HEK293 (cell line): Measurements from ENCODE around the gene GXYLT1.

Source experiments
- CTCF ChIA-PET: fragments of 350-600 bp; formaldehyde crosslinking; extraction: SDS; loops from one replicate; lab custom pipeline; 2021; ENCODE audit warnings: antibody characterized with exemption; lab: Yijun Ruan, JAX
- POLR2A ChIA-PET: fragments of 300-600 bp; formaldehyde crosslinking; extraction: SDS; loops from one replicate; lab custom pipeline; 2020; ENCODE audit warnings: antibody characterized with exemption, inconsistent platforms; lab: Yijun Ruan, JAX
- H3K27ac ChIP-seq: fragments of 200-500 bp; sonication (Bioruptor generic); 2 replicates; pipeline ENCODE4 v1.5.1; 2014; ENCODE audit warnings: low read depth, low read length, control low read depth, inconsistent platforms; ENCODE audit errors: extremely low read depth
- H3K36me3 ChIP-seq, 2 experiments: fragments of 200-500 bp in 1 of 2; sonication (Bioruptor generic) in 1 of 2; 1 replicate in 1 of 2; 2 replicates in 1 of 2; pipeline ENCODE4 v1.5.1; 2014 to 2017; ENCODE audit warnings: inconsistent platforms in 2 of 2, low read length in 2 of 2; ENCODE audit not compliant: control insufficient read depth in 2 of 2, insufficient read depth in 1 of 2
- H3K4me1 ChIP-seq: fragments of 200-500 bp; sonication (Bioruptor generic); 2 replicates; pipeline ENCODE4 v1.5.1; 2014; ENCODE audit warnings: mild to moderate bottlenecking, low read length, inconsistent platforms; ENCODE audit not compliant: control insufficient read depth, insufficient read depth
- H3K4me3 ChIP-seq: 2 replicates; pipeline ENCODE4 v1.5.1; 2011; ENCODE audit warnings: low read depth, mild to moderate bottlenecking, control low read depth, low read length, moderate library complexity
- H3K9me3 ChIP-seq: fragments of 200-500 bp; sonication (Bioruptor generic); 2 replicates; pipeline ENCODE4 v1.5.1; 2014; ENCODE audit warnings: low read depth, low read length, inconsistent platforms; ENCODE audit not compliant: control insufficient read depth, insufficient read depth
- EGR2 ChIP-seq: fragments of 450-650 bp; formaldehyde crosslinking; IDR thresholded peaks from 2 replicates; pipeline ENCODE4 v1.5.1; 2016; ENCODE audit warnings: low read depth, missing biosample characterization, missing genetic modification characterization
- FEZF1 ChIP-seq: fragments of 450-650 bp; formaldehyde crosslinking; IDR thresholded peaks from 2 replicates; pipeline ENCODE4 v1.5.1; 2016; ENCODE audit warnings: missing biosample characterization, missing genetic modification characterization
- HOXC10 ChIP-seq: sonication (generic); formaldehyde crosslinking; IDR thresholded peaks from 2 replicates; pipeline ENCODE4 v1.8.1; 2023; ENCODE audit warnings: mild to moderate bottlenecking, missing genetic modification reagents
- MYNN ChIP-seq: fragments of 450-650 bp; formaldehyde crosslinking; IDR thresholded peaks from 2 replicates; pipeline ENCODE4 v1.5.1; 2016; ENCODE audit warnings: missing biosample characterization, missing genetic modification characterization, borderline replicate concordance
- REPIN1 ChIP-seq: fragments of 450-650 bp; formaldehyde crosslinking; IDR thresholded peaks from 2 replicates; pipeline ENCODE4 v1.5.1; 2017; ENCODE audit warnings: missing biosample characterization, missing genetic modification characterization, low read depth
- ZBTB17 ChIP-seq: fragments of 450-650 bp; formaldehyde crosslinking; IDR thresholded peaks from 2 replicates; pipeline ENCODE4 v1.5.1; 2016; ENCODE audit warnings: missing biosample characterization, missing genetic modification characterization
- ZFHX2 ChIP-seq: fragments of 450-650 bp; formaldehyde crosslinking; conservative IDR thresholded peaks from 2 replicates; pipeline ENCODE4 v1.5.1; 2016; ENCODE audit warnings: missing biosample characterization, missing genetic modification characterization
- ZFP3 ChIP-seq: fragments of 450-650 bp; formaldehyde crosslinking; IDR thresholded peaks from 2 replicates; pipeline ENCODE4 v1.5.1; 2016; ENCODE audit warnings: low read depth, missing biosample characterization, missing genetic modification characterization
- ZNF175 ChIP-seq: fragments of 450-650 bp; formaldehyde crosslinking; IDR thresholded peaks from 2 replicates; pipeline ENCODE4 v1.5.1; 2016; ENCODE audit warnings: missing biosample characterization, missing genetic modification characterization
- ZNF274 ChIP-seq, 2 experiments: fragments of 200-500 bp in 1 of 2; fragments of 450-650 bp in 1 of 2; sonication (Bioruptor generic) in 1 of 2; formaldehyde crosslinking in 1 of 2; IDR thresholded peaks; 2 replicates each; pipeline versions ENCODE4 v1.5.1 to v1.6.1; 2014 to 2016; ENCODE audit warnings: borderline replicate concordance in 1 of 2, inconsistent platforms in 1 of 2, low read length in 1 of 2, missing biosample characterization in 1 of 2, missing genetic modification characterization in 1 of 2
- ZNF341 ChIP-seq: fragments of 450-650 bp; formaldehyde crosslinking; IDR thresholded peaks from 2 replicates; pipeline ENCODE4; 2016; ENCODE audit warnings: low read depth, missing biosample characterization, missing genetic modification characterization
- ZNF350 ChIP-seq: fragments of 450-650 bp; formaldehyde crosslinking; IDR thresholded peaks from 2 replicates; pipeline ENCODE4 v1.5.0; 2017; ENCODE audit warnings: missing biosample characterization, mild to moderate bottlenecking, missing genetic modification characterization
- ZNF366 ChIP-seq: fragments of 450-650 bp; formaldehyde crosslinking; conservative IDR thresholded peaks from 2 replicates; pipeline ENCODE4 v1.5.1; 2016; ENCODE audit warnings: missing biosample characterization, missing genetic modification characterization
- ZNF514 ChIP-seq: fragments of 450-650 bp; formaldehyde crosslinking; IDR thresholded peaks from 2 replicates; pipeline ENCODE4 v1.5.1; 2016; ENCODE audit warnings: missing biosample characterization, missing genetic modification characterization
- ZNF600 ChIP-seq: fragments of 450-650 bp; formaldehyde crosslinking; IDR thresholded peaks from 2 replicates; pipeline ENCODE4 v1.5.1; 2016; ENCODE audit warnings: missing biosample characterization, missing genetic modification characterization
- TF ChIP-seq, protein P1 (sequence below): fragments of 450-650 bp; formaldehyde crosslinking; IDR thresholded peaks from 2 replicates; pipeline ENCODE4 v1.5.1; 2017; ENCODE audit warnings: missing biosample characterization, missing genetic modification characterization
- TF ChIP-seq, protein P2 (sequence below): fragments of 450-650 bp; formaldehyde crosslinking; IDR thresholded peaks from 2 replicates; pipeline ENCODE4 v1.5.1; 2016; ENCODE audit warnings: missing biosample characterization, missing genetic modification characterization
- TF ChIP-seq, protein P3 (sequence below): fragments of 450-650 bp; formaldehyde crosslinking; IDR thresholded peaks from 2 replicates; pipeline ENCODE4 v1.5.1; 2016; ENCODE audit warnings: missing biosample characterization, missing genetic modification characterization
- TF ChIP-seq, protein P4 (sequence below): fragments of 450-650 bp; formaldehyde crosslinking; IDR thresholded peaks from 2 replicates; pipeline ENCODE4 v1.5.1; 2016; ENCODE audit warnings: missing biosample characterization, missing genetic modification characterization
- TF ChIP-seq, protein P5 (sequence below): fragments of 450-650 bp; formaldehyde crosslinking; IDR thresholded peaks from 2 replicates; pipeline ENCODE4 v1.5.1; 2017; ENCODE audit warnings: missing biosample characterization, missing genetic modification characterization

GXYLT1 gene

DNA sequence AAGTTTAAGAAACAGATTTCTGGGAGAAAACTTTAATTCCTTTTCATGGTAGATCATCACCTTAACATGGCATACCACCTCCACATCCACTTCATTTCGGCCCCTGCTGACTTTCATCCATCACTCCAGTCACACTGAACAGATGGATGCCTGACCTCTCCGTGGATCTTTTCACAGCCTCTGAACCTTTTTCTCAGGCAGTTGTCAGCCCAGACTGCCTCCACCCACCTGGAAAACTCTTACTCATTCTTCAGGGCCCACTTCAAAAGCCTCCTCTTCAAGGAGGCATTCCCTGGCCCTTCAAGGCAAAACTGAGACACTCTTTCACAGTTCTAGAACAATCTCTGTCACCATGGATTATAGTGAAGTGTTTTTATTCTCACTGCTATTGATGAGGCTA lies 52.9 kb downstream of the GXYLT1 start:
- POLR2A ChIA-PET, result no interaction called here

DNA sequence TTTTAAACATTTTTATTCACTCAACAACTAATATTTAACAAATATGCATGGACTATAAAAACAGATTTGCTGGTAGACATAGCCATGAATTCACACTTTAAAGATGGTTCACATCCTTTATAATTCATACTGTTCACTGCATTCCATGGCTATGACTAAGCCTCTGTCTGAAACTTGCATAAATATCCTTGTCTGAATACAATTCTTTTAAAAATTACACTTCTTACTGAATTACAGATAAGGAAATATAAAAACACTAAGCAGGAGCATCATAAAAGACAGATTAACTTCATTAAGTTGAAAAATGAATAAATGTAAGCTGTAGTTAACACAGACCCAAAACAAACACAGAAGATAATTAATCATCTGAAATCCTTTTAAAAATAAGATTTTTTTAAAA lies 53.8 kb downstream of the GXYLT1 start:
- ChIA-PET POLR2A (no interaction called here), CTCF (interaction anchor here (0.5 to 0.6 kb wide), 2 partner anchors 8 to 131 kb away, joined by 3 read pairs; no protein-coding TSS in a partner anchor)
- H3K4me1 ChIP-seq, result peaks cover 5% of the 10 kb centered on the region
- H3K9me3 ChIP-seq, result no peaks in the 10 kb centered on the region
- H3K27ac ChIP-seq, result no peak overlapping the region
- TF ChIP-seq ZNF274 (IDR thresholded peaks at IDR 0.05; ENCODE audit: low read length) (no peak), ZNF274 (tag by site-specific recombination; IDR thresholded peaks at IDR 0.05; ENCODE audit: borderline replicate concordance) (no peak), ZNF341 (tag by site-specific recombination) (no peak)
- TF ChIP-seq, protein P1, sequence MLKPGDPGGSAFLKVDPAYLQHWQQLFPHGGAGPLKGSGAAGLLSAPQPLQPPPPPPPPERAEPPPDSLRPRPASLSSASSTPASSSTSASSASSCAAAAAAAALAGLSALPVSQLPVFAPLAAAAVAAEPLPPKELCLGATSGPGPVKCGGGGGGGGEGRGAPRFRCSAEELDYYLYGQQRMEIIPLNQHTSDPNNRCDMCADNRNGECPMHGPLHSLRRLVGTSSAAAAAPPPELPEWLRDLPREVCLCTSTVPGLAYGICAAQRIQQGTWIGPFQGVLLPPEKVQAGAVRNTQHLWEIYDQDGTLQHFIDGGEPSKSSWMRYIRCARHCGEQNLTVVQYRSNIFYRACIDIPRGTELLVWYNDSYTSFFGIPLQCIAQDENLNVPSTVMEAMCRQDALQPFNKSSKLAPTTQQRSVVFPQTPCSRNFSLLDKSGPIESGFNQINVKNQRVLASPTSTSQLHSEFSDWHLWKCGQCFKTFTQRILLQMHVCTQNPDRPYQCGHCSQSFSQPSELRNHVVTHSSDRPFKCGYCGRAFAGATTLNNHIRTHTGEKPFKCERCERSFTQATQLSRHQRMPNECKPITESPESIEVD (tag by site-specific recombination), result peak; percentile 82
- TF ChIP-seq, protein P2, sequence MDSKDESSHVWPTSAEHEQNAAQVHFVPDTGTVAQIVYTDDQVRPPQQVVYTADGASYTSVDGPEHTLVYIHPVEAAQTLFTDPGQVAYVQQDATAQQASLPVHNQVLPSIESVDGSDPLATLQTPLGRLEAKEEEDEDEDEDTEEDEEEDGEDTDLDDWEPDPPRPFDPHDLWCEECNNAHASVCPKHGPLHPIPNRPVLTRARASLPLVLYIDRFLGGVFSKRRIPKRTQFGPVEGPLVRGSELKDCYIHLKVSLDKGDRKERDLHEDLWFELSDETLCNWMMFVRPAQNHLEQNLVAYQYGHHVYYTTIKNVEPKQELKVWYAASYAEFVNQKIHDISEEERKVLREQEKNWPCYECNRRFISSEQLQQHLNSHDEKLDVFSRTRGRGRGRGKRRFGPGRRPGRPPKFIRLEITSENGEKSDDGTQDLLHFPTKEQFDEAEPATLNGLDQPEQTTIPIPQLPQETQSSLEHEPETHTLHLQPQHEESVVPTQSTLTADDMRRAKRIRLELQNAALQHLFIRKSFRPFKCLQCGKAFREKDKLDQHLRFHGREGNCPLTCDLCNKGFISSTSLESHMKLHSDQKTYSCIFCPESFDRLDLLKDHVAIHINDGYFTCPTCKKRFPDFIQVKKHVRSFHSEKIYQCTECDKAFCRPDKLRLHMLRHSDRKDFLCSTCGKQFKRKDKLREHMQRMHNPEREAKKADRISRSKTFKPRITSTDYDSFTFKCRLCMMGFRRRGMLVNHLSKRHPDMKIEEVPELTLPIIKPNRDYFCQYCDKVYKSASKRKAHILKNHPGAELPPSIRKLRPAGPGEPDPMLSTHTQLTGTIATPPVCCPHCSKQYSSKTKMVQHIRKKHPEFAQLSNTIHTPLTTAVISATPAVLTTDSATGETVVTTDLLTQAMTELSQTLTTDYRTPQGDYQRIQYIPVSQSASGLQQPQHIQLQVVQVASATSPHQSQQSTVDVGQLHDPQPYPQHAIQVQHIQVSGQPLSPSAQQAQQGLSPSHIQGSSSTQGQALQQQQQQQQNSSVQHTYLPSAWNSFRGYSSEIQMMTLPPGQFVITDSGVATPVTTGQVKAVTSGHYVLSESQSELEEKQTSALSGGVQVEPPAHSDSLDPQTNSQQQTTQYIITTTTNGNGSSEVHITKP (tag by site-specific recombination), result no peak
- TF ChIP-seq, all 188 proteins: peak for 1
- Histone ChIP-seq H3K36me3 (peaks cover 0 to 4% of the 10 kb centered on the region in 2 experiments; a peak in 2 of 3 replicates), H3K4me3 (no peak overlapping the region)

More for the DNA sequence above, 52.9 kb downstream of the GXYLT1 start:
- TF ChIP-seq ZNF175 (tag by site-specific recombination), result no peak
- TF ChIP-seq FEZF1 (tag by site-specific recombination), result peak; percentile 64
- TF ChIP-seq ZBTB17 (tag by site-specific recombination), result peak; percentile 29; the same call in 1 of the 2 replicates
- peak; percentile 59 for TF ChIP-seq EGR2 (tag by site-specific recombination)
- TF ChIP-seq ZFHX2 (tag by site-specific recombination), result peak; percentile 43
- TF ChIP-seq ZFP3, result peak; percentile 67
- no peak for TF ChIP-seq ZNF514 (tag by site-specific recombination)
- TF ChIP-seq, protein P3, sequence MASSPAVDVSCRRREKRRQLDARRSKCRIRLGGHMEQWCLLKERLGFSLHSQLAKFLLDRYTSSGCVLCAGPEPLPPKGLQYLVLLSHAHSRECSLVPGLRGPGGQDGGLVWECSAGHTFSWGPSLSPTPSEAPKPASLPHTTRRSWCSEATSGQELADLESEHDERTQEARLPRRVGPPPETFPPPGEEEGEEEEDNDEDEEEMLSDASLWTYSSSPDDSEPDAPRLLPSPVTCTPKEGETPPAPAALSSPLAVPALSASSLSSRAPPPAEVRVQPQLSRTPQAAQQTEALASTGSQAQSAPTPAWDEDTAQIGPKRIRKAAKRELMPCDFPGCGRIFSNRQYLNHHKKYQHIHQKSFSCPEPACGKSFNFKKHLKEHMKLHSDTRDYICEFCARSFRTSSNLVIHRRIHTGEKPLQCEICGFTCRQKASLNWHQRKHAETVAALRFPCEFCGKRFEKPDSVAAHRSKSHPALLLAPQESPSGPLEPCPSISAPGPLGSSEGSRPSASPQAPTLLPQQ, result 0 out of 2 replicates have a peak, but pooled peaks have one; percentile 30
- peaks cover 0 to 12% of the 10 kb centered on the region in 2 experiments for H3K36me3 ChIP-seq
- H3K4me3 ChIP-seq, result no peak overlapping the region
- H3K9me3 ChIP-seq, result no peaks in the 10 kb centered on the region
- CTCF ChIA-PET, result interaction anchor here (0.7 kb wide), 1 partner anchor 505 kb away, joined by 3 read pairs; no protein-coding TSS in a partner anchor
- no peak overlapping the region for H3K27ac ChIP-seq
- H3K4me1 ChIP-seq, result peaks cover 5% of the 10 kb centered on the region

DNA sequence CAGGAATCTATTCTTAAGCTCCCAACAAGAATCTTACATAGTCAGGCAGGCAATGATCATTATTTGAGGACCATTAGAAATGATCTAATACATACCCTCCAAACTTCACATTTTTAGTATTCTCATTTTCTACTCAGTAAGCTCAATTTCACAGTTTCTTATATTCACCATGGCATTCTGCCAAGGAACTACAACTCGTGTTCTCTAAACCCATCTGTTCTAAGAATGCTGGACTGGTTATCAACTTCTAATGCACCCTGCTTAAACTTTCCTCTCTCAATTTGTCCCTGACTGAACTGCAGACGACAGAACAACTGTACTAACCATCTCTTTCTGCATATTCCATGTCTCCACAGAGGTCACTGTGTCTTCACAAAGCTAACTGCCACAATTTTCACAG lies 58.6 kb downstream of the GXYLT1 start:
- peaks cover 5% of the 10 kb centered on the region; the same call in 1 of the 2 replicates for H3K4me1 ChIP-seq
- H3K27ac ChIP-seq, result no peak overlapping the region
- ChIA-PET CTCF (interaction anchor here (0.6 to 1.9 kb wide), 2 partner anchors 62 to 197 kb away, joined by 3 to 4 read pairs; no protein-coding TSS in a partner anchor), POLR2A (interaction anchor here (0.6 kb wide), 1 partner anchor 1810 kb away, joined by 3 read pairs; no protein-coding TSS in a partner anchor)
- H3K36me3 ChIP-seq, result peaks cover 5 to 7% of the 10 kb centered on the region in 2 experiments; a peak in 2 of 3 replicates
- H3K9me3 ChIP-seq, result no peaks in the 10 kb centered on the region
- no peak overlapping the region for H3K4me3 ChIP-seq
- TF ChIP-seq MYNN (tag by site-specific recombination) (no peak), REPIN1 (tag by site-specific recombination) (no peak), HOXC10 (CRISPR knock-in tag) (no peak), ZNF175 (tag by site-specific recombination) (no peak), ZNF350 (tag by site-specific recombination) (no peak), ZNF366 (tag by site-specific recombination) (no peak), ZNF600 (tag by site-specific recombination) (no peak)
- TF ChIP-seq, protein P4, sequence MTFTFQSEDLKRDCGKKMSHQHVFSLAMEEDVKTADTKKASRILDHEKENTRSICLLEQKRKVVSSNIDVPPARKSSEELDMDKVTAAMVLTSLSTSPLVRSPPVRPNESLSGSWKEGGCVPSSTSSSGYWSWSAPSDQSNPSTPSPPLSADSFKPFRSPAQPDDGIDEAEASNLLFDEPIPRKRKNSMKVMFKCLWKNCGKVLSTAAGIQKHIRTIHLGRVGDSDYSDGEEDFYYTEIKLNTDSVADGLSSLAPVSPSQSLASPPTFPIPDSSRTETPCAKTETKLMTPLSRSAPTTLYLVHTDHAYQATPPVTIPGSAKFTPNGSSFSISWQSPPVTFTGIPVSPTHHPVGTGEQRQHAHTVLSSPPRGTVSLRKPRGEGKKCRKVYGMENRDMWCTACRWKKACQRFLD, result no peak
- TF ChIP-seq, protein P5, sequence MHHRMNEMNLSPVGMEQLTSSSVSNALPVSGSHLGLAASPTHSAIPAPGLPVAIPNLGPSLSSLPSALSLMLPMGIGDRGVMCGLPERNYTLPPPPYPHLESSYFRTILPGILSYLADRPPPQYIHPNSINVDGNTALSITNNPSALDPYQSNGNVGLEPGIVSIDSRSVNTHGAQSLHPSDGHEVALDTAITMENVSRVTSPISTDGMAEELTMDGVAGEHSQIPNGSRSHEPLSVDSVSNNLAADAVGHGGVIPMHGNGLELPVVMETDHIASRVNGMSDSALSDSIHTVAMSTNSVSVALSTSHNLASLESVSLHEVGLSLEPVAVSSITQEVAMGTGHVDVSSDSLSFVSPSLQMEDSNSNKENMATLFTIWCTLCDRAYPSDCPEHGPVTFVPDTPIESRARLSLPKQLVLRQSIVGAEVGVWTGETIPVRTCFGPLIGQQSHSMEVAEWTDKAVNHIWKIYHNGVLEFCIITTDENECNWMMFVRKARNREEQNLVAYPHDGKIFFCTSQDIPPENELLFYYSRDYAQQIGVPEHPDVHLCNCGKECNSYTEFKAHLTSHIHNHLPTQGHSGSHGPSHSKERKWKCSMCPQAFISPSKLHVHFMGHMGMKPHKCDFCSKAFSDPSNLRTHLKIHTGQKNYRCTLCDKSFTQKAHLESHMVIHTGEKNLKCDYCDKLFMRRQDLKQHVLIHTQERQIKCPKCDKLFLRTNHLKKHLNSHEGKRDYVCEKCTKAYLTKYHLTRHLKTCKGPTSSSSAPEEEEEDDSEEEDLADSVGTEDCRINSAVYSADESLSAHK, result no peak
